HG03280 (cell line): ENCODE data around the gene TNPO3.

ENCODE experiments used
- ATAC-seq: cut with Tn5 transposase; IDR thresholded peaks from one replicate; pipeline ENCODE4 v1.9.1; 2021; ENCODE audit warnings: mild to moderate bottlenecking, moderate library complexity; ENCODE audit not compliant: unreplicated experiment

Gene TNPO3

DNA sequence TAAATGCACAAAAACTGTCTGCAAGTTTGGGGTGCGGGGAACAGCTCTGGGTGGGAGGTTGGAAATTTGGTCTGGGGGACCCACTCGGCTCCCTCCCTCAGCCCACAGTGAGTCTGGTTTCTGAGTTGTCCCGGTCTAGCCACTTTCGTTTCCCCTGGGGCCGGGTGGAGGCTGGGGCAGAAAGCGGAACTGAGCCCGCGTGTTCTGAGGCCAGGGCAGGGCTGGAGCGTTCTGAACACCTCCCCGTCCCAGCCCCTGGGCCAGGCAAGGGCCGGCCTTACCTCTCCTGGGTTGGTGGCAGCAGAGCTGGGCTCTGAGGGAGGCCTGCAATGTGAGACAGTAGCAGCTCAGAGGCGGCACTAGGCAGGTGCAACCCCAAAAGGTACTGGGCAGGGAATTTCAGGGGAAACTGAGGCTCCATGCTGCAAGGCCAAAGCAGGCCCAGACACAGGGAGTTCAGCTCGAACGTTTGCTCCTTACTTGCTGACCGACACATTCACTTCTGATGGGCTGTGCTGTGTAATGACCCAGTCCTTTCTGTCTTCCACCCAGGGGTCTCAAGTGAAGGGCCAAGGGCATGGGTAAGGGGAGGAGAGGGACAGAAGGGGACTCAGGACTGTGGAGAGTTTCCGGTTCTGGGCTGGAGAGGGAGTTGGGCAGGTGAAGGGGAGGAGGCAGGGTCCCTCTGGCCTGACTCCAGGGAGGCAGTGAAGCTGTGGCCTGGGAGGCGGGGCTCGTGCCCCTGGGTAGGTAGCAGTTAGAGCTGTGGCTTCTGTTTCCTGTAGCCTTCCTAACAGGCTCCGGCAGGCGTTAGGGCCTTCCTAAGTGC, 114.2 kb downstream of the TNPO3 start:
- ATAC-seq: peak; percentile 63

DNA sequence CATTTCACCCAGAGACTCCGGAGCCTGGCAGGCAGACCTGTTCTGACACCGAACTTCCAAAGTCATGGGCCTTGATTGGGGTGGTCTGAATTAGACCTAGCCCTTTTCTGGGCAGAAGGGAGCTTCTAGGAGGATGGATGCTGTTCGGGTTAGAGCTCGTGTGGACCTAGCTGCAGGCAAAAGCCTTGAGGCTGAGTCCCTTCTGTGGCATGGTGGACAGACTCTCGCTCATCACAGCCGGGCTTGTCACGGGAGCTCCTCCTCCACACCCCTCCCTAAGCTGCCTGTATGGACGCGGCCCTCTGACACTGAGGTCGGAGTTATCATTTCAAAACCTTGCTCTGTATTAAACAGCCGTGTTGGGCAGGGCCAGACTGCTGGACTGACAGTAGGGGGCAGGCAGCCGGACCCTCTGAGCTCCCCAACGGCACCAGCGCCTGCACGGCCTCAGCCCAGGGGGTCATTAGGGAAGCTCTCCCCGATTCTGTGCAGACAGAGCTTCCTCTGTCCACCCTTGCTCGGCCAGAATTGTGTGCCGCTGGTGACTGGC, 115.0 kb downstream of the TNPO3 start:
- peak; percentile 16 for ATAC-seq

DNA sequence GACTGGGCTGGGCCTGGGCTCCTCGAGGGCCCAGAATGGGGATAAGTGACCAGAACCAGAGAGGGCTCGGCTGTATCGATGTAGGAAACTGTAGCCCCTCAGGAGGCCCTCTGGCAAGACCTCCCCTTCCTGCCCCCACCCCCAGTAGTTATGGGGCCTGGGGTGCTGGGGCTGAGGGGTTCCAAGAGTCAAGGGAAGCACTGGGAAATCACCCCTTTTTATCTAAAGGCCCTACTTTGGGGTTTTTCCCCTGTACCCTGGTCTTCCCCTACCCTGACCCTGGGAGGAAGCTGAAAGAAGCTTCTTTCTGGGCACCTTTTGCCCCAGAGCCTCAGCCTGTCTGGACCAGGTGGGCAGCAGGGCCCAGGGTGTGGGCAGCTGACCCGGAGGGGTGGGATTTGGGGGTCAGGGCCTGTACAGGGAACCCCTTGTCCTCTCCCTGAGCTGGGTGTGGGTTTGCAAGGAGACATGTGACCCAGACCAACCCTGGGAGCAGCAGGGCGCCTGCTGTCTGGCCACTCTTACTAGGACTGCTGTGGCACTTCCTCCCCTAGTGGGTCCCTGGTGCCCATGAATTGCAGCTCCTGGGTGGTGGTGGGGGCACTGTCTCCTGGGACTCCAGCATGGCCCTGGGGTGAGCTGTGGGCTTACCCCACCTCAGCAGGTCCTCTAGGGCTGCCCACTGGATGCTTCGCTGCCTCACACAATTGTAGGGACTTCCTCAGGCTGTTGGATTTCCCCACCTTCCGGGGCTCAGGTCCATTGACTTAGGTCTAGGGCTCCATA, 115.6 kb downstream of the TNPO3 start:
- no peak for ATAC-seq

DNA sequence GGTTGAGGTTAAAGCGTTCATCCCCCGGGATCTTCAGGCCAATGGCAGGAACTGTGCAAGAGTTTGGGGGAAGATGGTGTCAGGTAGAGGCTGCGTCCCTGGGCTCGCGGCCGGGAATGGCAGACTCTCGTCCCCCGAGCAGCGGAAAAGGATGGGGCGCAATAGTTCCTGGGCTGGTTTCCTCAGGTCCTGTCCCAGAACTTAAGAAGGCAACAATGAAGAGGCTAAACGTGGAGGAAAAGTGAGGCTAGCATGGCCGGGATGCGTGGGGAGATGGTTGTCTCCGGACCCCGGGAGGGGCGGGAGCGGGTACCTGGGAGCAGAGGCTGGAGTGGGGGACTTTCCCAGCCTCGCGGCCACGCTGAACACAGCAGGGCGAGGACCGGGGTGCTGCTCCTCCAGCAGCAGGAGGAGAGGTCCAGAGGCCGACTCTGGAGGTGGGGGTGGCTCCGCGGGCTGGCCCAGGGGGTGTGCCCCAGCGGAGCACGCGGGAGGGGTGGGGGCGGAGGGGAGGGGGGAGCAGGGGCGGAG, 116.3 kb downstream of the TNPO3 start:
- no peak for ATAC-seq

- no peak for ATAC-seq
Measured at GRCh38 chr7:128937647-128938543, 117.0 kb downstream of the TNPO3 start, which contains the start of gene IRF5. Gene IRF5, plus strand, starts transcription at chr7:128937927. Its CDS starts 4,155 bp downstream, at chr7:128942082.

DNA sequence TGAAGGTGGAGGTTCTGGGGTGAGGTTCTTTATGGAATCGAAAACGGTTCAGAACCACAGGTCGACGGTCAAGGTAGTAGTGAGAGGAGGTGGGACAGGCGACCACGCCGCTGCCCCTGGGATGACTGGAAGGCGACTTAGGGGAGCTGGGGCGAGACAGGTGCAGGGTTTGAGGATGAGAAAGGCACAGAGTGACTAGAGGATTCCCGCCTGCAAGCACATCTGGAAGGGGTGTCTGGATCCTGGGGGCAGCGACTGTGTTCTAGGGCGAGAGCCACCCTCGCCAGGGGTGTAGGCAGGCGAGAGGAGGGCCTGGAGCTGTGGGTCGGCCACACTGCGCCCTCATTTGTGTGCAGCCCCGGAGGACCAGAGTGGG, 117.7 kb downstream of the TNPO3 start:
- no peak for ATAC-seq

- no peak for ATAC-seq
Measured at GRCh38 chr7:128936798-128937197, 118.1 kb downstream of the TNPO3 start.

DNA sequence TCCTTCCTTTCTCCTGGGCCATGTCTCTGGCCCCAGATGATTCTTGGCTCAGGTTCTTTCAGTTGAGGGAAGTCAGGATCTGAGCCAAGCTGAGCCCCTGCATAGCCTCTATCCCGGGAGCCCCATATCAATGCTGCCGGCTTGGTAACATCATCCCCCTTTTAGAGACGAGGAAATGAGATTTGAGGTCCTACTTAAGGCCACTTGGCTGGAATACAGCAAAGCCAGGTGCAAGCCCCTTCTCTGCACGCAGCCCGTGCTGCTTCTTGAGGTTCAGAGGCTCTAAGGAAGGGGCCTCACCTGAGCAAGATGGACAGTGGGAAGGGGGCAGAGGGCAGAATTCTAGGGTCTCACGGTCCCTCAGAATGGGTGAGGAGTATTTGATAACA, 119.6 kb downstream of the TNPO3 start:
- ATAC-seq: no peak

GRCh38 chr7:128934361-128935341, 120.3 kb downstream of the TNPO3 start:
- ATAC-seq: peak; percentile 31

- no peak for ATAC-seq
Measured at GRCh38 chr7:128933180-128933891, 121.6 kb downstream of the TNPO3 start.

DNA sequence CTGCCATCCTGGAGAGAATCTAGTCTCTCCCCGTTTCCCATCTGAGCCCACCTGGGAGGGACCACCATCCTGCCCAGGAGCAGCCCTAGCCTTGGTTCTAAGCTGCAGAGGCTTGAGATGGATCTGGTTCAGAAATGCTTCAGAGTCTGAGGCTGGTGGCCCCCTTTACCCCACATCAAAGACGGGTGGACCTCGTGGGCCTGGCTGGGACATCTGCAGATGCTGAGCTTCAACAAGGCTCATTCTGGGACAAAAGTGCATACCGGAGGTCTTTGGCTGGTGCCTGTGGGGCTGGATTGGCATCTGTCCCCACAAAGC, 122.1 kb downstream of the TNPO3 start:
- no peak for ATAC-seq

- ATAC-seq: no peak
Measured at GRCh38 chr7:128931965-128932861, 122.7 kb downstream of the TNPO3 start.

DNA sequence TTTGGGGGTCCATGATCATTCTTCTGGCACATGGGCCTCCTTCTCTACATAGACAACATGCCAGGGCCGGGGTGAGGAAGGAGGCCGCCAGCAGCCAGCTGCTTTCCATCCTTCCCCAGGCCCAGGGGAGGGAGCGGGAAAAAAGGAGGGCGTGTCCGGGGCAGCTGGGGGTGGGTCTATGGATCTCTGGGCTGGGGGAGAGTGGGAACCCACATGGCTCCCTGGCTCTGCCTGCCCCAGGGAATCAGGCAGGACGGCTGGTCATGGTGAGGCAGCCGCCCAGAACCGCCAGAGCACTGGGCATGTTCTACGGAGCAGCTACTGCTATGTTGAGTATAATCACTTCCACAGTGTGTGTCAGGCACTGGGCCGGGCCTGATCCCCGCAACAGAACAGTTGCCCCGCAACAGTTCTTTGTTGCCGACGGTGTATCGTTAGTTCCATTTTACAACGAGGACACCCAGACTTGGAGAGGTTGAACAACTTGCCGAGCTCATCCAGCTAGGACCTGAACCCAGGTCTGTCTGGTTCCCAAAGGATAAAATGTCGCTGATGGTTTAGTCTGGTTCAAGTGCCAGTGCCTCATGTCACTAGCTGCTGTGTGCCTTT, 123.6 kb downstream of the TNPO3 start:
- no peak for ATAC-seq

- ATAC-seq: no peak
Measured at GRCh38 chr7:128928882-128929788, 125.8 kb downstream of the TNPO3 start.

DNA sequence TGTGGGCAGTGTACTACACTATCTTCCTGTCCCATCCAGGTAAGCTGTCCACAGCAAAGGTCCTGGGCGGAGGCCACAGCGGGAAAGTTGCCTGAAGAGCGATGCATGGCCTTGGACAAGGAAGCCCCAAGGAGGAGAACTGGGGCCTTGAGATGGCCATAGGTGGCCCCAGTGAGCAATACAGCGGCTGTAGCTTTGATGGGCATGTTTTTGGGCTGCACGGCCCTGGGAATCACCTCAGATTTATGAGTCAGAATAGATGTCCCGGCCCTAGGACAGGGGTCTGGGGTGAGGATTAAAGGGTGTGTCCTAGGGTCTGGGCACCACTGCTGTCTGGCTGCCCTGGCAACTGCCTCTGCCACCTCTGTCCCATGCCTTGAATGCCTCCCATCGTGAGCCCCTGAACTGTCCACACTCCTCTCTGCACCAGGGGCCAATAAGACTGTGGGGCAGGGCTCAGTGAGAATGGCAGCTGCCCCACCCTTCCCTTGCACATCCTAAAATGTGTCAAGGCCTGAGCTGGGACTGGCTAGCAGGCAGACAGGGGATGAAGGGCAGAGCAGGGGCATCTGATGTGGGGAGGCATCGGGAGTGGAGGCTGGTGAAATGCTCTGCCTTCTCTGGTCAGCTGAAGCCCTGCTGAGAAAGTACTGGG, 126.6 kb downstream of the TNPO3 start:
- no peak for ATAC-seq
